SU-DHL-6 (cell line): Measurements from ENCODE around the gene ATP11A.

Source experiments
- H2AFZ ChIP-seq: fragments of 200-600 bp; sonication (generic); 2 replicates; pipeline ENCODE4 v1.6.1; 2014; ENCODE audit warnings: low read depth, mild to moderate bottlenecking, moderate library complexity, mixed read lengths, antibody characterized with exemption, low read length; ENCODE audit not compliant: severe bottlenecking
- H3F3A ChIP-seq: fragments of 200-600 bp; shearing (Covaris generic); 2 replicates; pipeline ENCODE4 v1.6.0; 2016; ENCODE audit warnings: antibody characterized with exemption, mild to moderate bottlenecking; ENCODE audit not compliant: insufficient read depth
- H3K27ac ChIP-seq: fragments of 200-600 bp; sonication (generic); 2 replicates; pipeline ENCODE4 v1.5.1; 2016; ENCODE audit warnings: low read depth, mild to moderate bottlenecking, low read length, moderate library complexity, mixed read lengths
- H3K27me3 ChIP-seq: fragments of 200-600 bp; sonication (generic), shearing (Covaris generic); 2 replicates; pipeline ENCODE4 v1.6.0; 2014; ENCODE audit warnings: mild to moderate bottlenecking, low read length
- H3K36me3 ChIP-seq: fragments of 200-600 bp; sonication (generic); 2 replicates; pipeline ENCODE4 v1.6.1; 2014; ENCODE audit warnings: mild to moderate bottlenecking, low read length, mixed read lengths
- H3K4me2 ChIP-seq: fragments of 300-600, 200-600 bp; shearing (Covaris generic), sonication (generic); 2 replicates; pipeline ENCODE4 v1.6.0; 2014; ENCODE audit warnings: low read length, low read depth, mild to moderate bottlenecking; ENCODE audit not compliant: poor library complexity, severe bottlenecking
- H3K4me3 ChIP-seq: fragments of 200-600 bp; sonication (generic); 2 replicates; pipeline ENCODE4 v1.5.1; 2014; ENCODE audit warnings: antibody characterized with exemption, low read length, mild to moderate bottlenecking, mixed read lengths; ENCODE audit not compliant: insufficient read depth, poor library complexity, severe bottlenecking
- H3K79me2 ChIP-seq: fragments of 200-600 bp; sonication (generic); 2 replicates; pipeline ENCODE4 v1.6.1; 2014; ENCODE audit warnings: mild to moderate bottlenecking, low read length, moderate library complexity; ENCODE audit not compliant: insufficient read depth
- H3K9ac ChIP-seq: fragments of 200-600 bp; sonication (generic); 2 replicates; pipeline ENCODE4 v1.7.0; 2014; ENCODE audit warnings: mild to moderate bottlenecking, low read length
- H3K9me2 ChIP-seq: fragments of 200-600 bp; sonication (generic); replicated peaks from 2 replicates; pipeline ENCODE4 v1.6.1; 2014; ENCODE audit warnings: low read length; ENCODE audit not compliant: insufficient read depth
- H3K9me3 ChIP-seq: fragments of 200-600 bp; sonication (generic); 2 replicates; pipeline ENCODE4 v1.6.1; 2014; ENCODE audit warnings: low read length, mixed read lengths; ENCODE audit not compliant: insufficient read depth
- H4K20me1 ChIP-seq: fragments of 200-600 bp; sonication (generic); 2 replicates; pipeline ENCODE4 v1.6.1; 2014; ENCODE audit warnings: low read depth, mild to moderate bottlenecking, antibody characterized with exemption, low read length, moderate library complexity, mixed read lengths
- CTCF ChIP-seq: fragments of 200-600 bp; sonication (generic); IDR thresholded peaks from one replicate; pipeline ENCODE4 v1.5.1; 2017; ENCODE audit warnings: antibody characterized with exemption, mild to moderate bottlenecking, low read length, moderate library complexity; ENCODE audit not compliant: insufficient read depth, poor library complexity, severe bottlenecking
- EZH2phosphoT487 ChIP-seq: fragments of 200-600 bp; sonication (generic), shearing (Covaris generic); conservative IDR thresholded peaks from 2 replicates; pipeline ENCODE4 v1.6.1; 2018; ENCODE audit warnings: mild to moderate bottlenecking, antibody characterized with exemption, low read length, moderate library complexity, mixed read lengths

ATP11A gene

GRCh38 chr13:112910616-112911280, 220.9 kb downstream of the ATP11A start:
- H3K4me2 ChIP-seq, result no peak overlapping the region
- no peaks in the 10 kb centered on the region for H4K20me1 ChIP-seq
- H3K27me3 ChIP-seq, result no peaks in the 10 kb centered on the region
- no peak overlapping the region for H2AFZ ChIP-seq
- no peak overlapping the region for H3K27ac ChIP-seq
- TF ChIP-seq CTCF (no peak), EZH2phosphoT487 (no peak)
- no peak overlapping the region for H3K4me3 ChIP-seq
- H3K9me2 ChIP-seq, result no peaks in the 10 kb centered on the region
- no peaks in the 10 kb centered on the region for H3F3A ChIP-seq
- H3K9me3 ChIP-seq, result no peaks in the 10 kb centered on the region
- no peak overlapping the region for H3K9ac ChIP-seq
- no peaks in the 10 kb centered on the region for H3K36me3 ChIP-seq
- H3K79me2 ChIP-seq, result no peaks in the 10 kb centered on the region

- TF ChIP-seq CTCF, result no peak
- TF ChIP-seq EZH2phosphoT487, result no peak
- H3K9me3 ChIP-seq, result no peaks in the 10 kb centered on the region
Measured at GRCh38 chr13:112911285-112911701, 221.5 kb downstream of the ATP11A start.

GRCh38 chr13:112911883-112912282, 222.0 kb downstream of the ATP11A start:
- H3K9me2 ChIP-seq, result no peaks in the 10 kb centered on the region
- no peak overlapping the region for H2AFZ ChIP-seq
- no peak overlapping the region for H3K4me2 ChIP-seq
- no peaks in the 10 kb centered on the region for H3K36me3 ChIP-seq
- H3K9ac ChIP-seq, result no peak overlapping the region
- H3K4me3 ChIP-seq, result no peak overlapping the region
- TF ChIP-seq CTCF, result no peak
- no peaks in the 10 kb centered on the region for H3F3A ChIP-seq
- no peaks in the 10 kb centered on the region for H3K27me3 ChIP-seq
- H3K27ac ChIP-seq, result no peak overlapping the region
- H3K9me3 ChIP-seq, result no peaks in the 10 kb centered on the region
- no peaks in the 10 kb centered on the region for H3K79me2 ChIP-seq
- H4K20me1 ChIP-seq, result no peaks in the 10 kb centered on the region

More at GRCh38 chr13:112911285-112911701, 221.5 kb downstream of the ATP11A start:
- no peaks in the 10 kb centered on the region for H3K9me2 ChIP-seq
- no peaks in the 10 kb centered on the region for H3K27me3 ChIP-seq
- H3K36me3 ChIP-seq, result no peaks in the 10 kb centered on the region
- no peaks in the 10 kb centered on the region for H3K79me2 ChIP-seq
- H3F3A ChIP-seq, result no peaks in the 10 kb centered on the region
- H3K4me2 ChIP-seq, result no peak overlapping the region
- no peak overlapping the region for H2AFZ ChIP-seq
- no peak overlapping the region for H3K9ac ChIP-seq
- no peak overlapping the region for H3K27ac ChIP-seq
- no peak overlapping the region for H3K4me3 ChIP-seq
- no peaks in the 10 kb centered on the region for H4K20me1 ChIP-seq
